ENCODE data around the gene ACAP3. TPM values are rescaled to one million over a fixed set of nuclear protein-coding genes. Genes with fewer than 3 reads are reported as not detected.

The ACAP3 gene
- total and polyA plus RNA-seq, 4 experiments from 2014 or later, result 5.4 to 65.6 (median 33.3) TPM

- ChIA-PET CTCF (ENCODE audit: partially characterized antibody) (interaction anchor here (1.2 kb wide), 1 partner anchor 142 kb away, joined by 3 read pairs; no protein-coding TSS in a partner anchor), POLR2A (ENCODE audit: partially characterized antibody) (no interaction called here)
- intact Hi-C loops (cut with micrococcal nuclease), result no loop called here
- no peak overlapping the region for H3K27ac Mint-ChIP-seq
- H3K4me3 Mint-ChIP-seq, result no peak overlapping the region
- peak in 2 of 5 donors; percentile 21 to 39 for DNase-seq
- H3K36me3 Mint-ChIP-seq, result peaks cover 34 to 46% of the 10 kb centered on the region in 2 donors
- H3K4me3 ChIP-seq (ENCODE audit: low read length in 2 of 2), result no peak overlapping the region
- no peaks in the 10 kb centered on the region for H3K27me3 ChIP-seq (ENCODE audit: insufficient read depth, low read length)
- no peaks in the 10 kb centered on the region for H3K9me3 ChIP-seq (ENCODE audit: control insufficient read depth in 1 of 2, low read length in 2 of 2)
- peaks cover 17% of the 10 kb centered on the region for H3K4me1 ChIP-seq (ENCODE audit: insufficient read depth, low read length)
- H3K27ac ChIP-seq (ENCODE audit: low read depth, low read length), result no peak overlapping the region
- H3K4me1 Mint-ChIP-seq, result peaks cover 18 to 43% (median 20%) of the 10 kb centered on the region in 4 donors
- H3K9me3 Mint-ChIP-seq, result peaks cover 0 to 1% (median 0%) of the 10 kb centered on the region in 8 donors
- H3K27me3 Mint-ChIP-seq, result no peaks in the 10 kb centered on the region
- H3K36me3 ChIP-seq (ENCODE audit: insufficient read depth, low read length), result peaks cover 33% of the 10 kb centered on the region
Observed at GRCh38 chr1:1264868-1265272, 42.9 kb downstream of the ACAP3 start.

GRCh38 chr1:1264026-1264425 lies 43.7 kb downstream of the ACAP3 start:
- H3K27me3 ChIP-seq (ENCODE audit: insufficient read depth, low read length), result no peaks in the 10 kb centered on the region
- H3K4me1 ChIP-seq (ENCODE audit: insufficient read depth, low read length), result peaks cover 11% of the 10 kb centered on the region
- Mint-ChIP-seq H3K4me3 (no peak overlapping the region), H3K9me3 (peaks cover 0 to 4% (median 0%) of the 10 kb centered on the region in 8 donors), H3K36me3 (peaks cover 36 to 49% of the 10 kb centered on the region in 2 donors), H3K27ac (no peak overlapping the region), H3K27me3 (no peaks in the 10 kb centered on the region), H3K4me1 (peaks cover 16 to 45% (median 18%) of the 10 kb centered on the region in 4 donors)
- ChIA-PET CTCF (ENCODE audit: partially characterized antibody) (interaction anchor here (1.2 kb wide), 1 partner anchor 141 kb away, joined by 3 read pairs; no protein-coding TSS in a partner anchor), POLR2A (ENCODE audit: partially characterized antibody) (no interaction called here)
- no peaks in the 10 kb centered on the region for H3K9me3 ChIP-seq (ENCODE audit: control insufficient read depth in 1 of 2, low read length in 2 of 2)
- H3K4me3 ChIP-seq (ENCODE audit: low read length in 2 of 2), result no peak overlapping the region
- H3K36me3 ChIP-seq (ENCODE audit: insufficient read depth, low read length), result peaks cover 35% of the 10 kb centered on the region
- no peak overlapping the region for H3K27ac ChIP-seq (ENCODE audit: low read depth, low read length)
- intact Hi-C loops (cut with micrococcal nuclease), result no loop called here
- DNase-seq, result no peak

DNA sequence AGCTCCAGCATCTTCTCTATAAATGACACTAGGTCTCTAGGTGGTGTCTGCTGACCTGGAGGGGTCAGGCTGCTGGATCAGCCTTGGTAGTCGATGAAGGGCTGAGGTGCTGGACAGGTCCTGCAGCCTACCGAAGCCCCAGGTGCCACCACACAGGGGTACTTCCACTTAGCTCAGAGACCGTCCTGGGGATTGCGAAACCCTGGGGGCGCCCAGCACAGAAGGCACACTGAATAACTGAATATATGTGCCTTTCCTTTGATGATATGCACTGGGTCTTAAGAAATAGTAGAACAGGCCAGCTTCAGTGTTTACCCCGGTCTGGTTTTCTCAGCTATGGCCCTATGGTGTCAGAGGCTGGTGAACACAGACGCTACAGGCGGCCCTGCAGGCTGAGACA lies 45.0 kb downstream of the ACAP3 start:
- peak overlapping the region in 3 of 7 donors; percentile 53 to 68 (median 60) for H3K27ac Mint-ChIP-seq
- peaks cover 37 to 50% of the 10 kb centered on the region in 2 donors for H3K36me3 Mint-ChIP-seq

DNA sequence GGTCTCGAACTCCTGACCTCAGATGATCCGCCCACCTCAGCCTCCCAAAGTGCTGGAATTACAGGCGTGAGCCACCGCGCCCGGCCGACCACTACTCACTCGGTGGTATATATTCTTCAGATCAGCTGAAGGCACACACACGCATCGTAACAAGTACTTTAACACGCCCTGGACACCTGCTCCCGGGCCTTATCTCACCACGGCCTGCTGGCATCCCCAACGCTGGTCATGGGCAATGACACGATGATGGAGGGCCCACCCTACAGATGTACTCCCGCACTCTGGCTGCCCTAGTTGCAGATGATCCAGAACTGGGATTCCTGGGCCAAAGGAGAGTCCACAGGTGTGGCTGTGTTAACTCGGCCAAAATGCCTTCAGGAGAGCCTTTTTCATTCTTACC lies 45.7 kb downstream of the ACAP3 start:
- H3K9me3 ChIP-seq (ENCODE audit: control insufficient read depth in 1 of 2, low read length in 2 of 2), result no peaks in the 10 kb centered on the region
- peaks cover 11% of the 10 kb centered on the region for H3K4me1 ChIP-seq (ENCODE audit: insufficient read depth, low read length)
- intact Hi-C loops (cut with micrococcal nuclease), result no loop called here
- ChIA-PET POLR2A (ENCODE audit: partially characterized antibody) (no interaction called here), CTCF (ENCODE audit: partially characterized antibody) (interaction anchor here (1.1 kb wide), 1 partner anchor 139 kb away, joined by 4 read pairs; no protein-coding TSS in a partner anchor)
- Mint-ChIP-seq H3K27ac (peak overlapping the region in 1 of 7 donors; percentile 87), H3K27me3 (no peaks in the 10 kb centered on the region), H3K9me3 (peaks cover 0 to 4% (median 0%) of the 10 kb centered on the region in 8 donors), H3K4me1 (peaks cover 13 to 38% (median 20%) of the 10 kb centered on the region in 4 donors), H3K4me3 (peak overlapping the region in 1 of 8 donors; percentile 57), H3K36me3 (peaks cover 39 to 48% of the 10 kb centered on the region in 2 donors)
- H3K36me3 ChIP-seq (ENCODE audit: insufficient read depth, low read length), result peaks cover 35% of the 10 kb centered on the region
- no peaks in the 10 kb centered on the region for H3K27me3 ChIP-seq (ENCODE audit: insufficient read depth, low read length)
- no peak overlapping the region for H3K4me3 ChIP-seq (ENCODE audit: low read length in 2 of 2)
- DNase-seq, result no peak
- no peak overlapping the region for H3K27ac ChIP-seq (ENCODE audit: low read depth, low read length)

More for the DNA sequence above, 45.0 kb downstream of the ACAP3 start:
- peaks cover 13 to 38% (median 20%) of the 10 kb centered on the region in 4 donors for H3K4me1 Mint-ChIP-seq
- Histone ChIP-seq H3K36me3 (ENCODE audit: insufficient read depth, low read length) (peaks cover 35% of the 10 kb centered on the region), H3K27ac (ENCODE audit: low read depth, low read length) (no peak overlapping the region), H3K27me3 (ENCODE audit: insufficient read depth, low read length) (no peaks in the 10 kb centered on the region), H3K4me3 (ENCODE audit: low read length in 2 of 2) (no peak overlapping the region), H3K4me1 (ENCODE audit: insufficient read depth, low read length) (peaks cover 11% of the 10 kb centered on the region), H3K9me3 (ENCODE audit: control insufficient read depth in 1 of 2, low read length in 2 of 2) (no peaks in the 10 kb centered on the region)
- no peaks in the 10 kb centered on the region for H3K27me3 Mint-ChIP-seq
- no peak for DNase-seq
- ChIA-PET POLR2A (ENCODE audit: partially characterized antibody) (no interaction called here), CTCF (ENCODE audit: partially characterized antibody) (interaction anchor here (1.1 kb wide), 1 partner anchor 140 kb away, joined by 4 read pairs; no protein-coding TSS in a partner anchor)
- H3K9me3 Mint-ChIP-seq, result peaks cover 0 to 4% (median 0%) of the 10 kb centered on the region in 8 donors
- intact Hi-C loops (cut with micrococcal nuclease), result no loop called here
- no peak overlapping the region for H3K4me3 Mint-ChIP-seq

DNA sequence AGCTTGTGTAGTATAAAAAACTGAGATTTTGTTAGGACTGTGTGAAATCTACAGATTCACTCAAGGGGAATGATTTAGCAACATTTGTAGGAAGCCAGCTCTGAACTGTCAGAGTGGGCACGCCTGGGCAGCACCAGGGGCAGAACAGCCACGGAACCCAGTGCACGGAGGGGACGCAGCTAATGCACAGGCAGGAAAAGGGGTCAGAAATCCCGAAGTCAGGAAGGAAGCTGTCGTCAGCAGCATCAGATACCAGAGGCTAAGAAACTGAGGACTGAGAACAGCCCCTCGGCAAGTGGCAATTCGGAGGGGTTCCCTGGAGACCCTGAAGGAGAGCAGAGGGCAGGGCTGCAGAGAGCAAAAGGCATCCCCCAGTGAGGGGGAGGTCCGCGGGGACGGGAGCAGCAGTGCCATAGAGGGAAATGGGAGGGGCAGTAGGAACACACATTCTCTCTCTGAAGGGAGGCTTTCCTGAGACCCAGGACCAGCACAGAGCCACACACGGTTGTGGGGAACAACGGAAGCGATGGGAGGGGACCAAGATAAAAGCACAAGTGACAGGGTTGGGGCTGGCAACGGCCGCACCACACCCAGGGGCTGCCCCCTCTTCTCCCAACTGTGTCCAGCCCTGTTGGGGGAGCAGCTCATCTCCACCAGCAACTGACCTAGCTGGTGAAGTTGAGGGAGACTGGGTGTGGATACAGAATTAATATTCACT lies 46.7 kb downstream of the ACAP3 start:
- Mint-ChIP-seq H3K36me3 (peaks cover 40 to 50% of the 10 kb centered on the region in 2 donors), H3K27ac (peak overlapping the region; percentile 69 to 91 (median 85)), H3K9me3 (peaks cover 0 to 4% (median 0%) of the 10 kb centered on the region in 8 donors), H3K27me3 (no peaks in the 10 kb centered on the region), H3K4me3 (peak overlapping the region in 7 of 8 donors; percentile 28 to 75 (median 52)), H3K4me1 (peaks cover 13 to 37% (median 19%) of the 10 kb centered on the region in 4 donors)
- DNase-seq, result peak in 1 of 5 donors; percentile 20
- peaks cover 11% of the 10 kb centered on the region for H3K4me1 ChIP-seq (ENCODE audit: insufficient read depth, low read length)
- intact Hi-C loops (cut with micrococcal nuclease), result no loop called here
- H3K9me3 ChIP-seq (ENCODE audit: control insufficient read depth in 1 of 2, low read length in 2 of 2), result no peaks in the 10 kb centered on the region
- no peak overlapping the region for H3K4me3 ChIP-seq (ENCODE audit: low read length in 2 of 2)
- CTCF ChIA-PET (ENCODE audit: partially characterized antibody), result interaction anchor here (0.7 kb wide), 1 partner anchor 140 kb away, joined by 3 read pairs; no protein-coding TSS in a partner anchor
- no peaks in the 10 kb centered on the region for H3K27me3 ChIP-seq (ENCODE audit: insufficient read depth, low read length)
- no peak overlapping the region for H3K27ac ChIP-seq (ENCODE audit: low read depth, low read length)
- peaks cover 37% of the 10 kb centered on the region for H3K36me3 ChIP-seq (ENCODE audit: insufficient read depth, low read length)
- POLR2A ChIA-PET (ENCODE audit: partially characterized antibody), result no interaction called here

- H3K27ac Mint-ChIP-seq, result peak overlapping the region in 4 of 7 donors; percentile 55 to 87 (median 71)
- DNase-seq, result no peak
- ChIA-PET CTCF (ENCODE audit: partially characterized antibody) (interaction anchor here (0.7 kb wide), 1 partner anchor 139 kb away, joined by 3 read pairs; no protein-coding TSS in a partner anchor), POLR2A (ENCODE audit: partially characterized antibody) (no interaction called here)
- H3K4me3 Mint-ChIP-seq, result peak overlapping the region in 1 of 8 donors; percentile 20
- H3K4me1 Mint-ChIP-seq, result peaks cover 11 to 28% (median 18%) of the 10 kb centered on the region in 4 donors
- H3K27me3 Mint-ChIP-seq, result no peaks in the 10 kb centered on the region
- Histone ChIP-seq H3K27me3 (ENCODE audit: insufficient read depth, low read length) (no peaks in the 10 kb centered on the region), H3K4me3 (ENCODE audit: low read length in 2 of 2) (no peak overlapping the region), H3K36me3 (ENCODE audit: insufficient read depth, low read length) (peaks cover 46% of the 10 kb centered on the region), H3K4me1 (ENCODE audit: insufficient read depth, low read length) (peaks cover 11% of the 10 kb centered on the region), H3K9me3 (ENCODE audit: control insufficient read depth in 1 of 2, low read length in 2 of 2) (no peaks in the 10 kb centered on the region), H3K27ac (ENCODE audit: low read depth, low read length) (no peak overlapping the region)
- intact Hi-C loops (cut with micrococcal nuclease), result no loop called here
- peaks cover 0 to 4% (median 0%) of the 10 kb centered on the region in 8 donors for H3K9me3 Mint-ChIP-seq
- peaks cover 36 to 53% of the 10 kb centered on the region in 2 donors for H3K36me3 Mint-ChIP-seq
Observed at GRCh38 chr1:1259951-1260600, 47.7 kb downstream of the ACAP3 start.

- POLR2A ChIA-PET (ENCODE audit: partially characterized antibody), result no interaction called here
- H3K36me3 ChIP-seq (ENCODE audit: insufficient read depth, low read length), result peaks cover 50% of the 10 kb centered on the region
- DNase-seq, result no peak
- H3K27ac Mint-ChIP-seq, result peak overlapping the region in 3 of 7 donors; percentile 52 to 57 (median 55)
- no peaks in the 10 kb centered on the region for H3K27me3 Mint-ChIP-seq
- peaks cover 33 to 55% of the 10 kb centered on the region in 2 donors for H3K36me3 Mint-ChIP-seq
- no peaks in the 10 kb centered on the region for H3K27me3 ChIP-seq (ENCODE audit: insufficient read depth, low read length)
- CTCF ChIA-PET (ENCODE audit: partially characterized antibody), result no interaction called here
- H3K4me1 ChIP-seq (ENCODE audit: insufficient read depth, low read length), result peaks cover 11% of the 10 kb centered on the region
- H3K4me3 Mint-ChIP-seq, result peak overlapping the region in 1 of 8 donors; percentile 20
- intact Hi-C loops (cut with micrococcal nuclease), result no loop called here
- peaks cover 9 to 28% (median 16%) of the 10 kb centered on the region in 4 donors for H3K4me1 Mint-ChIP-seq
- no peak overlapping the region for H3K27ac ChIP-seq (ENCODE audit: low read depth, low read length)
- peaks cover 0 to 4% (median 0%) of the 10 kb centered on the region in 8 donors for H3K9me3 Mint-ChIP-seq
- H3K9me3 ChIP-seq (ENCODE audit: control insufficient read depth in 1 of 2, low read length in 2 of 2), result no peaks in the 10 kb centered on the region
- H3K4me3 ChIP-seq (ENCODE audit: low read length in 2 of 2), result no peak overlapping the region
Observed at GRCh38 chr1:1259540-1259939, 48.2 kb downstream of the ACAP3 start.
